GM18858 (cell line): ENCODE measurements around the gene CNPY3.
"Not testable (repeated sequence)": the region's sequence is repeated elsewhere in the genome, so short reads cannot be mapped to it uniquely, and the experiment has no call there.

Source experiments
- ATAC-seq: cut with Tn5 transposase; IDR thresholded peaks from one replicate; pipeline ENCODE4 v1.9.1; 2021; ENCODE audit not compliant: unreplicated experiment

The CNPY3 gene

DNA sequence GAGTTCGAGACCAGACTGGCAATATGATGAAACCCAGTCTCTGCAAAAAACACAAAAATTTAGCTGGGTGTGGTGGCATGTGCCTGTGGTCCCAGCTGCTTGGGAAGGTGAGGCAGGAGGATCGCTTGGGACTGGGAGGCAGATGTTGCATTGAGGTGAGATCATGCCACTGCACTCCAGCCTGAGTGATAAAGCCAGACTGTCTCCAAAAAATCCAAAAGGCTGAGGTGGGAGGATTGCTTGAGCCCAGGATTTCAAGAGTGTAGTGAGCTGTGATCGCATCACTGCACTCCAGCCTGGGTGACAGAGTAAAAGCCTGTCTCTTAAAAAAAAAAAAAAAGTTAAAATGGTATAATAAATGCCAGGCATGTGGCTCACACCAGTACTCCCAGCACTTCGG lies 14.7 kb upstream of the CNPY3 start:
- ATAC-seq: no peak

GRCh38 chr6:42915732-42916131 lies 13.5 kb upstream of the CNPY3 start, which contains the start of gene PTCRA:
PTCRA (plus strand) TSS chr6:42916053; CDS start chr6:42916070, 17 bp downstream.
- no peak for ATAC-seq

- no peak for ATAC-seq
Observed at GRCh38 chr6:42916288-42916687, 13.0 kb upstream of the CNPY3 start.

GRCh38 chr6:42921801-42922200 lies 7.5 kb upstream of the CNPY3 start:
- no peak for ATAC-seq

- no peak for ATAC-seq
Observed at GRCh38 chr6:42923666-42924065, 5.6 kb upstream of the CNPY3 start.

- ATAC-seq: no peak
Observed at GRCh38 chr6:42925248-42925857, 3.9 kb upstream of the CNPY3 start.

DNA sequence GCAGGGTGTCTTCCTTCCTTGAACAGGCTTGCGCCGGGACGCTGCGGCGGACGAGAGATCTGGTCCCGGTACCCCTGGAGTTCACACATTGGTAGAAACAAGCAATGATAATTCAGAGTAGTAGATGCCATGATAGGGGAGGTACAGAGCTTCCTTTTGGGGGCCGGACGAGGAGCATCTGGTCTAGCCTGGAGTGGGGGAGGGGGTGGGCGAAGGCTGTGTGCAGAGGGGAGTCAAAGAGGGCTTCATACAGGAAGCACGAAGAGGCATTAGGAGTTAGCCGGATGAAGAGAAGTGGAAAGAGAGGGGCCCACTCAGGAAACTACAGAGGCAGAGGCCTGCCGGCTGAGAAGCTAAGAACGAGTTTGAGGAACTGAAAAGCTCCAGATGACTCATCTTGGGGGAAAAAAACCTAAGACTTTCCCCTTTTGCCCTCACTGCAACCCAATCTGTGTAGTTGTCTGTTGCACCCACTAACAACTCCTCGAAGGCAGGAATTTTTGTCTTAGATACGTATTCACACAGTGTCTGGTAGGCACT lies 611 bp downstream of the CNPY3 start:
- peak; percentile 49 for ATAC-seq

- ATAC-seq: no peak
Observed at GRCh38 chr6:42932412-42932811, 3.1 kb downstream of the CNPY3 start.

- ATAC-seq: no peak
Observed at GRCh38 chr6:42933205-42933604, 3.9 kb downstream of the CNPY3 start.

DNA sequence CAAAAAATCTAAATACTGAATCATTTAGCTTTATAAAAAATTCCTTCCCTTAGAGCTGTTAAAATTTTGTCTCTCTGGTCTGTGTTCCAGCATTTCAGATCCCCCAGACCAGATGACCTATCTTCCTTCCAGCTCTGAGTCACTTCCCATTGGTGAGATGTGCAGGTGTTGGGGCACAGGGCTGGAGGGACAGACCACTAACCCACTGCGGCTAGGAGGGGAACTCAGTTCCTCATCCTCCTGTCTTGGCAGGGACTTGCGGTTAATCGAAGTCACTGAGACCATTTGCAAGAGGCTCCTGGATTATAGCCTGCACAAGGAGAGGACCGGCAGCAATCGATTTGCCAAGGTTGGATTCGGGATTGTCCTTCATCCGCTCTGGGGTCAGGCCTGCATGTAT lies 6.0 kb downstream of the CNPY3 start:
- no peak for ATAC-seq

DNA sequence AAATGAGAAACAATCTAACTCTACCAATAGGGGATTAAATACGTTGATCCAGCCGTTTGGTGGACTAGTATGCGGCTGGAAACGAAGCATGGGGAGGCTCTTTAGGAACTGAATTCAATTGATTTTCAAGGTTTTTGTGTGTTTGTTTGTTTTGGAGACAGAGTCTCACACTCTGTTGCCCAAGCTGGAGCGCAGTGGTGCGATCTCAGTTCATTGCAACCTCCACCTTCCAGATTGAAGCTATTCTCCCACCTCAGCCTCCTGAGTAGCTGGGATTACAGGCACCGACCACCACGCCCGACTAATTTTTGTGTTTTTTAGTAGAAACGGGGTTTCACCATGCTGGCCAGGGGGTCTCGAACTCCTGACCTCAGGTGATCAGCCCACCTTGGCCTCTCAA lies 7.1 kb downstream of the CNPY3 start:
- ATAC-seq: no peak

DNA sequence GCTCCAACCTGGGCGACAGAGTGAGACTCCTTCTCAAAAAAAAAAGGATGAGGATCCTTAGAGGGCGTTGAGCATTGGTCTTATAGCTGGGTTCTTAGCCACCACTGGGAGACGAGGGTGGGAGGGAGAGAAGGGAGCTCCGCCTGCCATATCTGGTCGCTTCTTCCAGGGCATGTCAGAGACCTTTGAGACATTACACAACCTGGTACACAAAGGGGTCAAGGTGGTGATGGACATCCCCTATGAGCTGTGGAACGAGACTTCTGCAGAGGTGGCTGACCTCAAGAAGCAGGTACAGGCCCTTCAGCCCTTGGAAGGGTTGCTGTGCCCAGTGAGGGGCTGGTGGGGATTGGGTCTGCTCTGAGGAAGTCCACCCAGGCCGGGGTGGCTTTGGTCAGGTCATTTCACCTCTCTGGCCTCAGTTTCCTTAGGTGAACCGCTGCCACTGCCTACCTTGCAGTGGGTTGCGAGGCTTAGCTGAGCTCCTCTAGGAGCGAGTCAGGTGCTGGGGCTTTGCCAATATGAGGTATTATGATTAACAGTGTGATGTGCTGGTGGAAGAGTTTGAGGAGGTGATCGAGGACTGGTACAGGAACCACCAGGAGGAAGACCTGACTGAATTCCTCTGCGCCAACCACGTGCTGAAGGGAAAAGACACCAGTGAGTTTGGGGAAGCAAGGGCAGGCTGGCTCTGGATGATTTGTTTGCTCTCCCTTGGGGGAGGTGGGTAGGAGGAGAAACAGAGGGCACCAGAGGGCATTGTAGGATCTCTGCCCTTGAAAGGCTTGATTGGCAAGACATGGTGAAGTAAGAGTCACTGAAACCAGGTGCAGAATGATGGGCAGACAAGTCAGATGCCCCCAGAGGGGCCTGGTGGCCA lies 8.5 kb downstream of the CNPY3 start:
- no peak for ATAC-seq

DNA sequence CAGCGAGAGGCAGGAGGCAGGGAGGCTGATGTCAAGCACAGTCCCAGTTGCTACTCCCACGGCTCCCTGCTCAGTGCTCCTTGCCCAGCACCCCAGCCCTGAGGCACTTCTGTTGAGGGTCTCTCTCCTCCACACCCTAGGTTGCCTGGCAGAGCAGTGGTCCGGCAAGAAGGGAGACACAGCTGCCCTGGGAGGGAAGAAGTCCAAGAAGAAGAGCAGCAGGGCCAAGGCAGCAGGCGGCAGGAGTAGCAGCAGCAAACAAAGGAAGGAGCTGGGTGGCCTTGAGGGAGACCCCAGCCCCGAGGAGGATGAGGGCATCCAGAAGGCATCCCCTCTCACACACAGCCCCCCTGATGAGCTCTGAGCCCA lies 9.1 kb downstream of the CNPY3 start:
- ATAC-seq: no peak

DNA sequence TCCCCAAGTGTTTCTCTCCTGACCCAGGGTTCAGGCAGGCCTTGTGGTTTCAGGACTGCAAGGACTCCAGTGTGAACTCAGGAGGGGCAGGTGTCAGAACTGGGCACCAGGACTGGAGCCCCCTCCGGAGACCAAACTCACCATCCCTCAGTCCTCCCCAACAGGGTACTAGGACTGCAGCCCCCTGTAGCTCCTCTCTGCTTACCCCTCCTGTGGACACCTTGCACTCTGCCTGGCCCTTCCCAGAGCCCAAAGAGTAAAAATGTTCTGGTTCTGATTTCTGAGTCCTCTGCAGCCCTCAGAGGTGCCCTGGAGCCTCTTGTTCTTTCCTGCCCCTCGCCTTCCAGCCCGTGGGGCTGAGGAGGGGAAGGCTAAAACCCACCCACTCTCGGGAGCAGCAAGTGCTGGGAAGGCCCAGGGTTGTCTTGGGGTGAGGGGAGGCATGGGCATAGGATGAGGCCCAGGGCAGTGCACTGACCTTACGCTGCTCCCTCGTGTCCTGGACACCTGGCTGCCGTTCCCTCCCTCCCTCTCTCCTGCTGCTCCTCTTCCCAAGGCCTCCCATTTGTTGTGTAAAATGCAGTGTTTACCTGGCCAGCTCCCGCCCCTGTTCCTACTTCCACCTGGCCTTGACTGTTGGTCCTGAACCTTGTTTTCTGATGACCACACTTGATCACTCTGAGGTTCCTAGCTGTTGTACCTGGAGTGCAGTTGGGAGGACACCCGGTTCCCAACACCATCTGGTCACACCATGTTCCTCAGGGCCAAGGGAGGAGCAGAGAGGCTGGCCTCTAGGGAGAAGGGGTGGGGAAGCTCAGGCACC lies 9.9 kb downstream of the CNPY3 start:
- no peak for ATAC-seq

DNA sequence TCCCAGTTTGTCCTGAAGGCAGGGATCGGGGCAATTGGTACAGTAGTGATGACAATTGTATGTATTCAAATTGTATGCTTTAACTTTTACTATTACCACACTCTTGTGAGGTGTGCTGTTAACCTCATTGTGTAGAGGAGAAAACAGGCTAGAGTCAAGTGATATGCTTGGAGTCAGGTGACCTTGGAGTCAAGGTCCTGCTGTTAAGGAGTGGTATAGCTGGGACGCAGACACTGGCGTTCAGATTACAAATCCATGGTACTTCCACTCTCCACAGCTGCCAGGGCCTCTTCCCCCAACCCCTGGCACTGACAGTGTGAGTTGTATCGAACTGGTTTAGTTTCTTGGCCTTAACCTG lies 10.5 kb downstream of the CNPY3 start:
- no peak for ATAC-seq

- ATAC-seq: no peak
Observed at GRCh38 chr6:42940493-42941045, 11.3 kb downstream of the CNPY3 start.

DNA sequence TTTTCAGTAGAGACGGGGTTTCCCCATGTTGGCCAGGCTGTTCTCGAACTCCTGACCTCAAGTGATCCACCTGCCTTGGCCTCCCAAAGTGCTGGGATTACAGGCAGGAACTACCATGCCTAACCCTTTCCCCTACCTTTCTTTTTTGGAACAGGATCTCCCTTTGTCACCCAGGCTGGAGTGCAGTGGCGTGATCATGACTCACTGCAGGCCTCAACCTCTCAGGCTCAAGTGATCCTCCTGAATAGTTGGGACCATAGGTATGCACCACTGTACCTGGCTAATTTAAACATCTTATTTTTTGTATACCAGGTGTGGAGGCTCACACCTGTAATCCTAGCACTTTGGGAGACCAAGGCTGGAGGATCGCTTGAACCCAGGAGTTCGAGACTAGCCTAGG lies 12.1 kb downstream of the CNPY3 start:
- not testable (repeated sequence) for ATAC-seq

- ATAC-seq: no peak
Observed at GRCh38 chr6:42942444-42942843, 13.2 kb downstream of the CNPY3 start.

- ATAC-seq: no peak
Observed at GRCh38 chr6:42947950-42948349, 18.7 kb downstream of the CNPY3 start.

DNA sequence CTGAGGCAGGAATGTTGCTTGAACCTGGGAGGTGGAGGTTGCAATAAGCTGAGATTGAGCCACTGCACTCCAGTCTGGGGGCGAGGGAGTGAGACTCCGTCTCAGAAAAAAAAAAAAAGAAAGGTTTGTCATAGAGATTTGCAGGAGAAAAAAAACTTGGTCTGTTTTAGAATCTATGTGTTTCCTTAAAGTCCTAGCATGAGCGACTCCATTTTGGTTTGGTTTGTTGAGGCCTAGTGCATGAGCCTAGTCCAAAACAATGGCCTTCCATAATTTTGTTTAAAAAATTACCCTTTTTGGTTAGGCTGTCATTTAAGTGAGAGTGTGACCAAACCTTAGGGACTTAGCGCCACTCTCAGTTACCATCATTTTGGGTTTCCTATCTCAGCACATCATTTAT lies 23.1 kb downstream of the CNPY3 start:
- ATAC-seq: no peak

DNA sequence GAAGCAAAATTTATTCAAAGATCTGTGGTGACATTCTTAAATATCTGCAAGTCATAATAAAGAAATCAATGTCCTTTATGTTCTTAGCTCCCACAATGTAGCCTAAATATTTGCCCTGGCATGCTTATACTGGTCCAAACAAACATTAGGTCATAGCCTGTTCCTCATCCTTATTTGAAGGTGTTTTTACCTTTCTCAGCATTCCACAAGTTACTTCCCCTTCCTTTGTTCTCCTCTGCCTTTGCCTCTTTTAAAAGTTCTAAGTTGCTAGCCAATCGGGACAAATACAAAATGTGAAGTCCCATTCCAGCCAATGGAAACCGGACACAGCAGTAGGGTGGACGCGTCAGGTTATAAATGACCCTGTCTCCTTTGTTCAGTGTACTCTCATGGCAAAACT lies 25.1 kb downstream of the CNPY3 start:
- ATAC-seq: not testable (repeated sequence)
